Thoracic aorta (tissue), 2 donors: ENCODE results near the gene FER. TPM values are rescaled to one million over a fixed set of nuclear protein-coding genes. Genes with fewer than 3 reads are reported as not detected.

Source experiments
- ATAC-seq: fragments of 150-250 bp; one replicate; pipeline ENCODE4 v1.8.0; 2017; ENCODE audit warnings: low read depth; ENCODE audit not compliant: insufficient number of reproducible peaks, low FRiP score
- DNase-seq: peaks from one replicate; pipeline ENCODE4 v3.0.0-alpha.2; 2020; ENCODE audit warnings: low spot score
- H3K27ac ChIP-seq, 2 donors: fragments of 200-600 bp; sonication (generic); 1 replicate in 1 of 2; 2 replicates in 1 of 2; pipeline ENCODE4 v1.5.1; 2016; ENCODE audit warnings: mild to moderate bottlenecking in 2 of 2, moderate library complexity in 2 of 2
- H3K27me3 ChIP-seq: fragments of 200-600 bp; sonication (generic); replicated peaks from 2 replicates; pipeline ENCODE4 v1.6.0; 2016; ENCODE audit warnings: mild to moderate bottlenecking; ENCODE audit not compliant: insufficient read depth
- H3K36me3 ChIP-seq: fragments of 200-600 bp; sonication (generic); one replicate; pipeline ENCODE4 v1.5.1; 2016
- H3K4me1 ChIP-seq, 2 donors: fragments of 200-600 bp; sonication (generic); 1 replicate in 1 of 2; 2 replicates in 1 of 2; pipeline versions ENCODE4 v1.5.1 to v1.6.0; 2016; ENCODE audit warnings: low read depth in 2 of 2, mild to moderate bottlenecking in 1 of 2; ENCODE audit not compliant: control insufficient read depth in 1 of 2
- H3K4me3 ChIP-seq: fragments of 200-600 bp; sonication (generic); 2 replicates; pipeline ENCODE4 v1.5.1; 2016; ENCODE audit warnings: mild to moderate bottlenecking
- H3K9me3 ChIP-seq: fragments of 200-600 bp; sonication (generic); 2 replicates; pipeline ENCODE4 v1.5.1; 2016
- CTCF ChIP-seq: fragments of 200-600 bp; sonication (generic); IDR thresholded peaks from one replicate; pipeline ENCODE4 v1.5.1; 2019; ENCODE audit warnings: antibody characterized with exemption
- total RNA-seq, 2 donors: library from RNA; depleted of rRNA; stranded (reverse); fragments of >200 nt; gene quantifications; one replicate each; pipeline versions ENCODE4 v1.1.0 to v1.2.3, GENCODE V29; 2016

FER gene
- total RNA-seq, 2 donors from 2014 or later = 15.6 to 38.1 TPM

- H3K27ac ChIP-seq = no peak overlapping the region
- peaks cover 25 to 44% of the 10 kb centered on the region in 2 donors for H3K4me1 ChIP-seq
- no peak overlapping the region for H3K4me3 ChIP-seq
- no peak for ATAC-seq
- DNase-seq = no peak
- no peaks in the 10 kb centered on the region for H3K36me3 ChIP-seq
- H3K9me3 ChIP-seq = no peaks in the 10 kb centered on the region
- H3K27me3 ChIP-seq = no peaks in the 10 kb centered on the region
- TF ChIP-seq CTCF = no peak
These were observed 397.4 kb downstream of the FER start for GRCh38 chr5:109145139-109145538.

GRCh38 chr5:109146591-109146990, 398.9 kb downstream of the FER start:
- Histone ChIP-seq H3K27ac (no peak overlapping the region), H3K27me3 (no peaks in the 10 kb centered on the region), H3K4me1 (peaks cover 19 to 33% of the 10 kb centered on the region in 2 donors), H3K4me3 (no peak overlapping the region), H3K9me3 (no peaks in the 10 kb centered on the region), H3K36me3 (no peaks in the 10 kb centered on the region)
- DNase-seq (no peak), ATAC-seq (no peak)
- TF ChIP-seq CTCF = no peak

GRCh38 chr5:109152565-109152964, 404.9 kb downstream of the FER start:
- DNase-seq = no peak
- H3K36me3 ChIP-seq = no peaks in the 10 kb centered on the region
- no peaks in the 10 kb centered on the region for H3K9me3 ChIP-seq
- no peak overlapping the region for H3K27ac ChIP-seq
- ATAC-seq = no peak
- TF ChIP-seq CTCF = no peak
- no peak overlapping the region for H3K4me3 ChIP-seq
- H3K4me1 ChIP-seq = no peaks in the 10 kb centered on the region
- H3K27me3 ChIP-seq = no peaks in the 10 kb centered on the region

GRCh38 chr5:109155625-109156024, 407.9 kb downstream of the FER start:
- ATAC-seq (no peak), DNase-seq (no peak)
- Histone ChIP-seq H3K4me1 (peaks cover 0 to 5% of the 10 kb centered on the region in 2 donors), H3K27me3 (no peaks in the 10 kb centered on the region), H3K27ac (no peak overlapping the region), H3K4me3 (no peak overlapping the region), H3K9me3 (no peaks in the 10 kb centered on the region), H3K36me3 (no peaks in the 10 kb centered on the region)
- TF ChIP-seq CTCF = no peak

- no peak for DNase-seq
- no peak overlapping the region for H3K27ac ChIP-seq
- no peaks in the 10 kb centered on the region for H3K36me3 ChIP-seq
- H3K4me1 ChIP-seq = peaks cover 0 to 7% of the 10 kb centered on the region in 2 donors
- no peaks in the 10 kb centered on the region for H3K27me3 ChIP-seq
- no peak for ATAC-seq
- H3K9me3 ChIP-seq = no peaks in the 10 kb centered on the region
- no peak for TF ChIP-seq CTCF
- H3K4me3 ChIP-seq = no peak overlapping the region
These were observed 409.2 kb downstream of the FER start for GRCh38 chr5:109156885-109157284.
